OCI-LY3 (cell line): Measurements from ENCODE around the gene ZFAND6.
A peak's percentile ranks its signal among the peaks of the same experiment; 100 is the strongest.
"Not testable (repeated sequence)": the region's sequence is repeated elsewhere in the genome, so short reads cannot be mapped to it uniquely, and the experiment has no call there.

Experiments used
- H2AFZ ChIP-seq: fragments of 200-600, 300-600 bp; shearing (Covaris generic); 2 replicates; pipeline ENCODE4 v1.6.0; 2014; ENCODE audit warnings: antibody characterized with exemption, low read depth, low read length
- H3K27ac ChIP-seq: fragments of 200-600, 300-600 bp; sonication (generic); 2 replicates; pipeline ENCODE4 v1.5.1; 2014; ENCODE audit warnings: mild to moderate bottlenecking, low read length, moderate library complexity, mixed read lengths
- H3K27me3 ChIP-seq: fragments of 200-600, 300-600 bp; sonication (generic); 2 replicates; pipeline ENCODE4 v1.6.1; 2014; ENCODE audit warnings: low read depth, low read length, mixed read lengths
- H3K36me3 ChIP-seq: fragments of 200-600, 300-600 bp; sonication (generic); replicated peaks from 2 replicates; pipeline ENCODE3; 2014; ENCODE audit warnings: low read depth, low read length, mixed read lengths
- H3K4me1 ChIP-seq: fragments of 300-600, 200-600 bp; sonication (generic); 2 replicates; pipeline ENCODE4 v1.6.1; 2014; ENCODE audit warnings: low read length, mixed read lengths
- H3K4me2 ChIP-seq: fragments of 200-600, 300-600 bp; sonication (generic); 2 replicates; pipeline ENCODE4 v1.6.1; 2014; ENCODE audit warnings: low read length, mixed read lengths
- H3K4me3 ChIP-seq: fragments of 300-600, 200-600 bp; sonication (generic); 2 replicates; pipeline ENCODE4 v1.5.1; 2014; ENCODE audit warnings: antibody characterized with exemption, mild to moderate bottlenecking, low read length, moderate library complexity
- H3K79me2 ChIP-seq: fragments of 300-600, 200-600 bp; shearing (Covaris generic); 2 replicates; pipeline ENCODE4 v1.6.1; 2014; ENCODE audit warnings: mild to moderate bottlenecking, low read length, mixed read lengths
- H3K9ac ChIP-seq: fragments of 300-600, 200-600 bp; shearing (Covaris generic); 2 replicates; pipeline ENCODE4 v1.6.0; 2014; ENCODE audit warnings: mild to moderate bottlenecking, low read length, moderate library complexity
- H3K9me3 ChIP-seq: fragments of 200-600, 300-600 bp; shearing (Covaris generic); 2 replicates; pipeline ENCODE4 v1.6.1; 2014; ENCODE audit warnings: low read length, mixed read lengths; ENCODE audit not compliant: insufficient read depth
- H4K20me1 ChIP-seq: fragments of 200-600, 300-600 bp; sonication (generic); 2 replicates; pipeline ENCODE4 v1.6.1; 2016; ENCODE audit warnings: low read length, mixed read lengths; ENCODE audit not compliant: insufficient read depth
- EZH2phosphoT487 ChIP-seq: fragments of 200-600 bp; shearing (Covaris generic); IDR thresholded peaks from 2 replicates; pipeline ENCODE4 v1.6.1; 2018; ENCODE audit warnings: antibody characterized with exemption, mixed run types, low read depth
- TF ChIP-seq, protein P1 (sequence below): fragments of 200-600, 300-600 bp; sonication (generic); IDR thresholded peaks from 2 replicates; pipeline ENCODE4 v1.5.1; 2014; ENCODE audit warnings: antibody characterized with exemption, low read length, low read depth

The ZFAND6 gene

DNA sequence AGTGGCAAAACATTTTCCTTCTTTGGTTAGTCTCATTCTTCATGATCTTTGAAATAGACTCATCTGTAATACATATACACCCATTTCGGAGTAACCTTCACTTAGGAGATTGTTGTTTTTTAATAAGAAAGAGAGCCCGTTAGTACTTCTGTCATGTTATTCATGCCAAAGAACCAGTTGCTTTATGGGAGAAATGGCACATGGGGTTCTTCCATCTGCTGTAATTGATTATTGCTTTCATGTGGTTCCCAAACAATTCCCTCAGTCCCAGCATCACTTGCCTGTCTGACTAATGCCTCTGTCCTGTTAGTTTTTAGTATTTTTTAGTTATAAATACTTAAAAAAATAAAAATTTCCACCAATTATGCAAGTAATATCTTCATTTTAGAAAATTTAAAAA, 59.5 kb downstream of the ZFAND6 start:
- Histone ChIP-seq H3K4me3 (no peak overlapping the region), H4K20me1 (peaks cover 55% of the 10 kb centered on the region), H3K36me3 (peaks cover 32% of the 10 kb centered on the region), H3K9ac (no peak overlapping the region), H2AFZ (no peak overlapping the region), H3K4me2 (no peak overlapping the region), H3K79me2 (peaks cover 44% of the 10 kb centered on the region), H3K4me1 (peaks cover 22% of the 10 kb centered on the region), H3K27me3 (no peaks in the 10 kb centered on the region), H3K9me3 (no peaks in the 10 kb centered on the region), H3K27ac (no peak overlapping the region)
- TF ChIP-seq, protein P1, sequence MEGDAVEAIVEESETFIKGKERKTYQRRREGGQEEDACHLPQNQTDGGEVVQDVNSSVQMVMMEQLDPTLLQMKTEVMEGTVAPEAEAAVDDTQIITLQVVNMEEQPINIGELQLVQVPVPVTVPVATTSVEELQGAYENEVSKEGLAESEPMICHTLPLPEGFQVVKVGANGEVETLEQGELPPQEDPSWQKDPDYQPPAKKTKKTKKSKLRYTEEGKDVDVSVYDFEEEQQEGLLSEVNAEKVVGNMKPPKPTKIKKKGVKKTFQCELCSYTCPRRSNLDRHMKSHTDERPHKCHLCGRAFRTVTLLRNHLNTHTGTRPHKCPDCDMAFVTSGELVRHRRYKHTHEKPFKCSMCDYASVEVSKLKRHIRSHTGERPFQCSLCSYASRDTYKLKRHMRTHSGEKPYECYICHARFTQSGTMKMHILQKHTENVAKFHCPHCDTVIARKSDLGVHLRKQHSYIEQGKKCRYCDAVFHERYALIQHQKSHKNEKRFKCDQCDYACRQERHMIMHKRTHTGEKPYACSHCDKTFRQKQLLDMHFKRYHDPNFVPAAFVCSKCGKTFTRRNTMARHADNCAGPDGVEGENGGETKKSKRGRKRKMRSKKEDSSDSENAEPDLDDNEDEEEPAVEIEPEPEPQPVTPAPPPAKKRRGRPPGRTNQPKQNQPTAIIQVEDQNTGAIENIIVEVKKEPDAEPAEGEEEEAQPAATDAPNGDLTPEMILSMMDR = no peak
- no peak for TF ChIP-seq EZH2phosphoT487

DNA sequence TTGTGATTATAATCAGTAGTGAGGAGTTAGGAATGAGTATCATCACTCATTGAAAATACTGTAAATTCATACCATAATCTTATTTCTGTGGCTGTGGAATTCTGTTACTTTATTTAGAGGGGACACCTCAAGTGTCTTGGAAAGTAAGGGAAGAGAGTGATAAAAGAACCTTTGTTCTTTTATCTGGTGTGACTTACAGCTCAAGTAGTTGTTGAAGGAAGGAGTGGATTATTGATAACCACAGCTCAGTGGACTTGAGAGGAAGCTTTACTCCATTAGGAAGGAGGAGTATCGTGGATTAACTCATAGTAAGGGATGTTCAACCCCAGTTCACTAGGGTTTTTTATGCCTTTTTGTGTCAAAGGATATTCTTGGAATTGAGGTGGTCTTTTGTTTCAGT, 61.2 kb downstream of the ZFAND6 start:
- no peak overlapping the region for H2AFZ ChIP-seq
- no peaks in the 10 kb centered on the region for H3K27me3 ChIP-seq
- TF ChIP-seq, protein P1 = no peak
- TF ChIP-seq EZH2phosphoT487 = no peak
- H3K9me3 ChIP-seq = no peaks in the 10 kb centered on the region
- H3K4me3 ChIP-seq = no peak overlapping the region
- H3K4me2 ChIP-seq = no peak overlapping the region
- peaks cover 39% of the 10 kb centered on the region for H3K36me3 ChIP-seq
- no peak overlapping the region for H3K27ac ChIP-seq
- H3K9ac ChIP-seq = no peak overlapping the region
- peaks cover 22% of the 10 kb centered on the region for H3K4me1 ChIP-seq
- peaks cover 31% of the 10 kb centered on the region for H3K79me2 ChIP-seq
- H4K20me1 ChIP-seq = peaks cover 46% of the 10 kb centered on the region

DNA sequence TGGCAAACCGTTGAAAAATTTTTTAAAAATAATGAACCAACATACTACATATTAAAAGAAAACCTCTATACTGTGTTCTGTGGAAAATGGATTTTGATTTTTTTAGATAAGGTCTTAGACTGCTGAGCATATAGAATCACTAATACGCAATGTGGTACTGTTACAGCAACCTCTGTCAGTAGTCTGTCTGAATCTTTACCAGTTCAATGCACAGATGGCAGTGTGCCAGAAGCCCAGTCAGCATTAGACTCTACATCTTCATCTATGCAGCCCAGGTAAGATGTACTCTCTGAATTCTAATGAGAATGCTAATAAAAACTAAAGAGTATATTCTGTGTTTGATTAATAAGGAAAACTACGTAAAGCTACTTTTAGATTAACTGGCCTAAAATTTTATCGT, 62.1 kb downstream of the ZFAND6 start:
- no peak overlapping the region for H3K4me2 ChIP-seq
- peaks cover 22% of the 10 kb centered on the region for H3K4me1 ChIP-seq
- no peak overlapping the region for H3K4me3 ChIP-seq
- H2AFZ ChIP-seq = no peak overlapping the region
- no peak overlapping the region for H3K27ac ChIP-seq
- H3K36me3 ChIP-seq = peaks cover 49% of the 10 kb centered on the region
- TF ChIP-seq EZH2phosphoT487 = no peak
- TF ChIP-seq, protein P1 = no peak
- H3K9me3 ChIP-seq = no peaks in the 10 kb centered on the region
- peaks cover 24% of the 10 kb centered on the region for H3K79me2 ChIP-seq
- no peaks in the 10 kb centered on the region for H3K27me3 ChIP-seq
- peaks cover 40% of the 10 kb centered on the region for H4K20me1 ChIP-seq
- no peak overlapping the region for H3K9ac ChIP-seq

DNA sequence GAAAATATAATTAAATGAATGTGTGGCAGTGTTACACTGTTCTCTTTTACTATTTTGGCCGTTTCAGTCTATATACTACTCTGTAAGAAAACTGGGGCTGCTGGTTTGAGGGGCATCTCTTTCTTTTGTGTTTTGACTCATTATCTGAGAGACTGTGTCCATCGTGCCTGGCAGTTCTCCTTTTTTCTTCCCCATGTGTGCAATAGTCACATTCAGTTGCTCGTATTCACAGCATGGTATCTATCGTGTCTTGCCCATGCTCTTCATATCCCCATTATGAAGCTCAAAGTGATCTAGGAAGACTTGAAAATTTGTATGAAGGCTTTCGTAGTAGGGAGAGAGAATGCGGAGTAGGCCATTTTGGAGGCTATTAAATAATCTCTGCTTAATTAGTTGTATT, 63.6 kb downstream of the ZFAND6 start:
- Histone ChIP-seq H3K79me2 (peaks cover 17% of the 10 kb centered on the region), H3K27ac (no peak overlapping the region), H3K4me3 (no peak overlapping the region)

GRCh38 chr15:80127253-80127652, 67.8 kb downstream of the ZFAND6 start:
- not testable (repeated sequence) for H3K4me3 ChIP-seq, H2AFZ ChIP-seq, H3K4me2 ChIP-seq, H3K9ac ChIP-seq, H3K27ac ChIP-seq, H3K79me2 ChIP-seq, H4K20me1 ChIP-seq, H3K27me3 ChIP-seq, H3K9me3 ChIP-seq
- peaks cover 11% of the 10 kb centered on the region for H3K4me1 ChIP-seq
- H3K36me3 ChIP-seq = peaks cover 52% of the 10 kb centered on the region

More for the DNA sequence above, 63.6 kb downstream of the ZFAND6 start:
- Histone ChIP-seq H3K9me3 (no peaks in the 10 kb centered on the region), H2AFZ (no peak overlapping the region), H3K9ac (no peak overlapping the region), H3K4me1 (peaks cover 22% of the 10 kb centered on the region), H4K20me1 (peaks cover 33% of the 10 kb centered on the region), H3K36me3 (peaks cover 49% of the 10 kb centered on the region), H3K4me2 (peak overlapping the region; percentile 10), H3K27me3 (no peaks in the 10 kb centered on the region)
- TF ChIP-seq, protein P1 = no peak
- TF ChIP-seq EZH2phosphoT487 = no peak
